ENCODE measurements around the gene SEC16A. TPM values are rescaled to one million over a fixed set of nuclear protein-coding genes. Genes with fewer than 3 reads are reported as not detected.

Gene SEC16A
- total and polyA plus RNA-seq, 4 donors = 44.2 to 78.8 (median 46.7) TPM

- TF ChIP-seq, protein P1, sequence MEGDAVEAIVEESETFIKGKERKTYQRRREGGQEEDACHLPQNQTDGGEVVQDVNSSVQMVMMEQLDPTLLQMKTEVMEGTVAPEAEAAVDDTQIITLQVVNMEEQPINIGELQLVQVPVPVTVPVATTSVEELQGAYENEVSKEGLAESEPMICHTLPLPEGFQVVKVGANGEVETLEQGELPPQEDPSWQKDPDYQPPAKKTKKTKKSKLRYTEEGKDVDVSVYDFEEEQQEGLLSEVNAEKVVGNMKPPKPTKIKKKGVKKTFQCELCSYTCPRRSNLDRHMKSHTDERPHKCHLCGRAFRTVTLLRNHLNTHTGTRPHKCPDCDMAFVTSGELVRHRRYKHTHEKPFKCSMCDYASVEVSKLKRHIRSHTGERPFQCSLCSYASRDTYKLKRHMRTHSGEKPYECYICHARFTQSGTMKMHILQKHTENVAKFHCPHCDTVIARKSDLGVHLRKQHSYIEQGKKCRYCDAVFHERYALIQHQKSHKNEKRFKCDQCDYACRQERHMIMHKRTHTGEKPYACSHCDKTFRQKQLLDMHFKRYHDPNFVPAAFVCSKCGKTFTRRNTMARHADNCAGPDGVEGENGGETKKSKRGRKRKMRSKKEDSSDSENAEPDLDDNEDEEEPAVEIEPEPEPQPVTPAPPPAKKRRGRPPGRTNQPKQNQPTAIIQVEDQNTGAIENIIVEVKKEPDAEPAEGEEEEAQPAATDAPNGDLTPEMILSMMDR (IDR thresholded peaks at IDR 0.05; ENCODE audit: control extremely low read depth, extremely low read depth) = no peak
- H3K4me1 ChIP-seq (ENCODE audit: control insufficient read depth in 5 of 5, insufficient read depth in 5 of 5, low read length in 5 of 5) = no peaks in the 10 kb centered on the region
- no peak for ATAC-seq (ENCODE audit: insufficient read depth, low FRiP score)
- H3K36me3 ChIP-seq (ENCODE audit: control insufficient read depth in 4 of 4, insufficient read depth in 4 of 4, low read length in 4 of 4) = peaks cover 33 to 74% (median 47%) of the 10 kb centered on the region in 4 donors
- no peaks in the 10 kb centered on the region for H3K9me3 ChIP-seq (ENCODE audit: control insufficient read depth in 4 of 4, insufficient read depth in 3 of 4, low read length in 3 of 4)
- no peak for DNase-seq
- no peak overlapping the region for H3K9ac ChIP-seq (ENCODE audit: insufficient read depth in 1 of 2, low read length in 2 of 2)
- H3K27ac ChIP-seq (ENCODE audit: low read depth in 1 of 2, low read length in 1 of 2) = no peak overlapping the region
- H3K27me3 ChIP-seq (ENCODE audit: control insufficient read depth in 3 of 3, insufficient read depth in 3 of 3, low read length in 2 of 3) = no peaks in the 10 kb centered on the region
- 91 to 99% methylated on average over 7 of the region's 7 CpGs for WGBS, 2 donors
- H3K4me3 ChIP-seq = no peak overlapping the region
These were observed 37.0 kb downstream of the SEC16A start for GRCh38 chr9:136445799-136446198.

DNA sequence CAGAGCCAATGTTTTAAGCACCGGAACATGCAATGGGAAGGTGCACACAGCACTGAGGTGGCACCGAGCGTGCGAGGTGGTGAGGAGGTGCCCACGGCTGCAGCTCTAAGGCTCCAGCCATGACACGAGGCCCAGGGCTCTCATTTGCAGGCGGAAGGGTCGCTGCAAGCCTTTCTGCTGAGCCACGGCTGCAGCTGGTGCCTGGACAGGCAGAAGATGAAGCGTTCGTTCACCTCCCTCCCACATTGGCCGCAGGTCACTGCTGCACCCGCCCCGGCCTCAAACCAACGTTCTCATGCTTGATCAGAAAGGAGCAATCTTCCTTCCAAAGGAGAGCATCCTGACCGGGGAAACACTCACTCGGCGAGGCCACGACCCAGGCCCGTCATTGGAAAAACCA is 38.7 kb downstream of the SEC16A start:
- Histone ChIP-seq H3K27ac (ENCODE audit: low read depth in 1 of 2, low read length in 1 of 2) (no peak overlapping the region), H3K9ac (ENCODE audit: insufficient read depth in 1 of 2, low read length in 2 of 2) (no peak overlapping the region), H3K27me3 (ENCODE audit: control insufficient read depth in 3 of 3, insufficient read depth in 3 of 3, low read length in 2 of 3) (no peaks in the 10 kb centered on the region), H3K4me3 (no peak overlapping the region), H3K4me1 (ENCODE audit: control insufficient read depth in 5 of 5, insufficient read depth in 5 of 5, low read length in 5 of 5) (peaks cover 0 to 4% (median 0%) of the 10 kb centered on the region in 5 donors), H3K36me3 (ENCODE audit: control insufficient read depth in 4 of 4, insufficient read depth in 4 of 4, low read length in 4 of 4) (peaks cover 30 to 62% (median 40%) of the 10 kb centered on the region in 4 donors), H3K9me3 (ENCODE audit: control insufficient read depth in 4 of 4, insufficient read depth in 3 of 4, low read length in 3 of 4) (no peaks in the 10 kb centered on the region)
- TF ChIP-seq, protein P1 (IDR thresholded peaks at IDR 0.05; ENCODE audit: control extremely low read depth, extremely low read depth) = no peak
- no peak for DNase-seq
- ATAC-seq (ENCODE audit: insufficient read depth, low FRiP score) = no peak
- WGBS, 2 donors = 93 to 95% methylated on average over 20 of the region's 20 CpGs

- no peak for DNase-seq
- H3K4me3 ChIP-seq = no peak overlapping the region
- no peak overlapping the region for H3K9ac ChIP-seq (ENCODE audit: insufficient read depth in 1 of 2, low read length in 2 of 2)
- TF ChIP-seq, protein P1 (IDR thresholded peaks at IDR 0.05; ENCODE audit: control extremely low read depth, extremely low read depth) = no peak
- peaks cover 28 to 59% (median 38%) of the 10 kb centered on the region in 4 donors for H3K36me3 ChIP-seq (ENCODE audit: control insufficient read depth in 4 of 4, insufficient read depth in 4 of 4, low read length in 4 of 4)
- no peak overlapping the region for H3K27ac ChIP-seq (ENCODE audit: low read depth in 1 of 2, low read length in 1 of 2)
- no peak for ATAC-seq (ENCODE audit: insufficient read depth, low FRiP score)
- WGBS, 2 donors = 94 to 95% methylated on average over 7 of the region's 7 CpGs
- H3K9me3 ChIP-seq (ENCODE audit: control insufficient read depth in 4 of 4, insufficient read depth in 3 of 4, low read length in 3 of 4) = no peaks in the 10 kb centered on the region
- H3K4me1 ChIP-seq (ENCODE audit: control insufficient read depth in 5 of 5, insufficient read depth in 5 of 5, low read length in 5 of 5) = peaks cover 0 to 5% (median 0%) of the 10 kb centered on the region in 5 donors
- H3K27me3 ChIP-seq (ENCODE audit: control insufficient read depth in 3 of 3, insufficient read depth in 3 of 3, low read length in 2 of 3) = no peaks in the 10 kb centered on the region
These were observed 39.2 kb downstream of the SEC16A start for GRCh38 chr9:136443687-136444086.

- 95 to 99% methylated on average over 15 of the region's 15 CpGs for WGBS, 2 donors
- ATAC-seq (ENCODE audit: insufficient read depth, low FRiP score) (no peak), DNase-seq (no peak)
- Histone ChIP-seq H3K36me3 (ENCODE audit: control insufficient read depth in 4 of 4, insufficient read depth in 4 of 4, low read length in 4 of 4) (peaks cover 24 to 57% (median 36%) of the 10 kb centered on the region in 4 donors), H3K9ac (ENCODE audit: insufficient read depth in 1 of 2, low read length in 2 of 2) (no peak overlapping the region), H3K27me3 (ENCODE audit: control insufficient read depth in 3 of 3, insufficient read depth in 3 of 3, low read length in 2 of 3) (no peaks in the 10 kb centered on the region), H3K4me3 (no peak overlapping the region), H3K27ac (ENCODE audit: low read depth in 1 of 2, low read length in 1 of 2) (no peak overlapping the region), H3K4me1 (ENCODE audit: control insufficient read depth in 5 of 5, insufficient read depth in 5 of 5, low read length in 5 of 5) (peaks cover 0 to 11% (median 0%) of the 10 kb centered on the region in 5 donors), H3K9me3 (ENCODE audit: control insufficient read depth in 4 of 4, insufficient read depth in 3 of 4, low read length in 3 of 4) (no peaks in the 10 kb centered on the region)
- TF ChIP-seq, protein P1 (IDR thresholded peaks at IDR 0.05; ENCODE audit: control extremely low read depth, extremely low read depth) = no peak
These were observed 39.8 kb downstream of the SEC16A start for GRCh38 chr9:136443087-136443486.

Data from lung (tissue), 12 donors.